K562 (cell line): Measurements from ENCODE around the gene PLTP. TPM values are rescaled to one million over a fixed set of nuclear protein-coding genes. Genes with fewer than 3 reads are reported as not detected.

Experiments used
- ARID4B ChIP-seq: sonication (generic); formaldehyde crosslinking; IDR thresholded peaks from 2 replicates; pipeline ENCODE4 v1.8.0; 2022; ENCODE audit warnings: mild to moderate bottlenecking, missing genetic modification reagents
- CBFA2T2 ChIP-seq: fragments of 450-650 bp; conservative IDR thresholded peaks from 2 replicates; pipeline ENCODE4 v1.6.1; 2017; ENCODE audit warnings: mild to moderate bottlenecking
- DMBX1 ChIP-seq: fragments of 250-450 bp; sonication (Bioruptor Pico); IDR thresholded peaks from 2 replicates; pipeline ENCODE4 v1.8.0; 2022; ENCODE audit warnings: inconsistent platforms, mild to moderate bottlenecking, moderate library complexity, borderline replicate concordance
- FIP1L1 ChIP-seq: fragments of 200-400 bp; formaldehyde crosslinking; IDR thresholded peaks from 2 replicates; pipeline ENCODE4 v1.6.1; 2018; ENCODE audit warnings: mild to moderate bottlenecking, low read depth, low read length; ENCODE audit not compliant: poor library complexity, severe bottlenecking
- HOXB6 ChIP-seq: fragments of 250-450 bp; sonication (Bioruptor Pico); IDR thresholded peaks from 2 replicates; pipeline ENCODE4 v1.5.1; 2022; ENCODE audit warnings: mild to moderate bottlenecking, borderline replicate concordance
- NFIC ChIP-seq: fragments of 450-650 bp; IDR thresholded peaks from 2 replicates; pipeline ENCODE4 v1.6.1; 2017; ENCODE audit warnings: mild to moderate bottlenecking, inconsistent platforms
- PHF20 ChIP-seq: fragments of 450-650 bp; IDR thresholded peaks from 2 replicates; pipeline ENCODE4 v1.6.1; 2018; ENCODE audit not compliant: partially characterized antibody
- RBM22 ChIP-seq: fragments of 200-400 bp; formaldehyde crosslinking; IDR thresholded peaks from 2 replicates; pipeline ENCODE4 v1.6.1; 2018; ENCODE audit warnings: low read length, low read depth; ENCODE audit not compliant: poor library complexity, severe bottlenecking
- ZMIZ1 ChIP-seq, 2 experiments: fragments of 150-350 bp in 1 of 2; IDR thresholded peaks; 2 replicates each; pipeline ENCODE4 v1.6.1; 2012 to 2016; ENCODE audit warnings: low read depth in 2 of 2, low read length in 2 of 2, mild to moderate bottlenecking in 1 of 2, moderate library complexity in 1 of 2
- ZNF146 ChIP-seq: IDR thresholded peaks from one replicate; pipeline ENCODE4 v1.6.1; 2018; ENCODE audit warnings: missing compliant biosample characterization; ENCODE audit not compliant: unreplicated experiment
- ZNF217 ChIP-seq: sonication (generic); formaldehyde crosslinking; IDR thresholded peaks from 2 replicates; pipeline ENCODE4 v1.8.0; 2022; ENCODE audit warnings: mild to moderate bottlenecking, missing genetic modification reagents
- ZNF280A ChIP-seq: fragments of 450-650 bp; IDR thresholded peaks from 2 replicates; pipeline ENCODE4 v1.6.1; 2018; ENCODE audit warnings: mild to moderate bottlenecking, low read depth; ENCODE audit not compliant: partially characterized antibody
- ZNF311 ChIP-seq: fragments of 250-450 bp; sonication (Bioruptor Pico); IDR thresholded peaks from 2 replicates; pipeline ENCODE4 v1.4.0; 2020; ENCODE audit warnings: mild to moderate bottlenecking, moderate library complexity
- ZNF589 ChIP-seq: fragments of 200-800 bp; sonication (Bioruptor generic); IDR thresholded peaks from 2 replicates; pipeline ENCODE4 v1.6.1; 2016; ENCODE audit warnings: low read depth, missing genetic modification characterization, missing compliant biosample characterization
- polyA plus RNA-seq, 8 experiments: library from polyadenylated mRNA; depleted of rRNA in 4 of 8; stranded (reverse) in 5 of 8; unstranded in 3 of 8; fragments of >200 nt; fragmentation: Nextera tagmentation in 2 of 8; fragmentation: Illumina TruSeq in 1 of 8; extraction: Ambion mirVana in 2 of 8; extraction: Trizol in 1 of 8; gene quantifications; 2 replicates each; pipeline versions ENCODE4 v1.2.1 to v1.2.3, GENCODE V29; 2011 to 2014; ENCODE audit warnings: inconsistent platforms in 1 of 8, missing spikeins in 1 of 8
- total RNA-seq, 7 experiments: library from RNA; depleted of rRNA in 6 of 7; stranded (reverse); fragments of >200 nt in 6 of 7; fragmentation: Illumina TruSeq in 2 of 7; extraction: Trizol in 2 of 7; gene quantifications; 2 replicates each; pipeline versions ENCODE4 v1.2.1 to v1.2.3, GENCODE V29; 2011 to 2021; ENCODE audit warnings: low replicate concordance in 1 of 7
- TF ChIP-seq, protein P1 (sequence below): fragments of 450-650 bp; formaldehyde crosslinking; IDR thresholded peaks from 2 replicates; pipeline ENCODE4 v1.4.0; 2020; ENCODE audit warnings: mild to moderate bottlenecking, mixed read lengths

Gene PLTP
- total and polyA plus RNA-seq, 9 of the 15 experiments (the other 6 are each of a cell fraction or from before 2014, with no cell fraction given) = 2.8 to 29.3 (median 17.6) TPM

- no peak for TF ChIP-seq ARID4B (CRISPR knock-in tag)
- TF ChIP-seq ZNF311 (CRISPR knock-in tag) = no peak
- no peak for TF ChIP-seq FIP1L1
- TF ChIP-seq, protein P1, sequence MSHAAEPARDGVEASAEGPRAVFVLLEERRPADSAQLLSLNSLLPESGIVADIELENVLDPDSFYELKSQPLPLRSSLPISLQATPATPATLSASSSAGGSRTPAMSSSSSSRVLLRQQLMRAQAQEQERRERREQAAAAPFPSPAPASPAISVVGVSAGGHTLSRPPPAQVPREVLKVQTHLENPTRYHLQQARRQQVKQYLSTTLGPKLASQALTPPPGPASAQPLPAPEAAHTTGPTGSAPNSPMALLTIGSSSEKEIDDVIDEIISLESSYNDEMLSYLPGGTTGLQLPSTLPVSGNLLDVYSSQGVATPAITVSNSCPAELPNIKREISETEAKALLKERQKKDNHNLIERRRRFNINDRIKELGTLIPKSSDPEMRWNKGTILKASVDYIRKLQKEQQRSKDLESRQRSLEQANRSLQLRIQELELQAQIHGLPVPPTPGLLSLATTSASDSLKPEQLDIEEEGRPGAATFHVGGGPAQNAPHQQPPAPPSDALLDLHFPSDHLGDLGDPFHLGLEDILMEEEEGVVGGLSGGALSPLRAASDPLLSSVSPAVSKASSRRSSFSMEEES (CRISPR knock-in tag) = peak; percentile 61
- TF ChIP-seq ZNF280A = no peak
- TF ChIP-seq CBFA2T2 = no peak
- no peak for TF ChIP-seq HOXB6 (CRISPR knock-in tag)
- TF ChIP-seq PHF20 = no peak
- no peak for TF ChIP-seq ZNF146 (CRISPR knock-in tag)
- TF ChIP-seq RBM22 = peak; percentile 13
- TF ChIP-seq ZNF589 (CRISPR knock-in tag) = no peak
- no peak for TF ChIP-seq NFIC
- no peak for TF ChIP-seq ZMIZ1 (IDR thresholded peaks at IDR 0.05; ENCODE audit: low read depth in 2 of 2, low read length in 2 of 2)
- TF ChIP-seq DMBX1 (CRISPR knock-in tag) = no peak
- TF ChIP-seq ZNF217 (CRISPR knock-in tag) = no peak
Measured at GRCh38 chr20:45946149-45946970, 34.4 kb upstream of the PLTP start (continued).
